Endodermal cell (in vitro differentiated cells): Measurements from ENCODE around the gene CD80. TPM values are rescaled to one million over a fixed set of nuclear protein-coding genes. Genes with fewer than 3 reads are reported as not detected.

Source experiments
- DNase-seq: peaks from one replicate; pipeline ENCODE4 v3.0.0-alpha.2; 2017
- H3K27ac ChIP-seq: 2 replicates; pipeline ENCODE4 v1.5.1; 2013; ENCODE audit warnings: mild to moderate bottlenecking, low read depth, low read length, moderate library complexity
- H3K27me3 ChIP-seq: 2 replicates; pipeline ENCODE4 v1.6.1; 2013; ENCODE audit warnings: mild to moderate bottlenecking, low read length, moderate library complexity; ENCODE audit not compliant: insufficient read depth, control insufficient read depth, poor library complexity, severe bottlenecking
- H3K36me3 ChIP-seq: 2 replicates; pipeline ENCODE4 v1.7.0; 2013; ENCODE audit warnings: mild to moderate bottlenecking, low read length, moderate library complexity; ENCODE audit not compliant: control insufficient read depth, insufficient read depth
- H3K4me1 ChIP-seq: one replicate; pipeline ENCODE4 v1.7.0; 2013; ENCODE audit warnings: low read length; ENCODE audit not compliant: control insufficient read depth, insufficient read depth
- H3K4me3 ChIP-seq: 2 replicates; pipeline ENCODE4 v1.5.1; 2013; ENCODE audit warnings: mild to moderate bottlenecking, low read length, moderate library complexity
- H3K9ac ChIP-seq: 2 replicates; pipeline ENCODE4 v1.6.1; 2013; ENCODE audit warnings: mild to moderate bottlenecking, low read length, moderate library complexity; ENCODE audit not compliant: poor library complexity, severe bottlenecking; ENCODE audit errors: extremely low read depth
- H3K9me3 ChIP-seq: 2 replicates; pipeline ENCODE4 v1.6.1; 2013; ENCODE audit warnings: mild to moderate bottlenecking, low read length, moderate library complexity; ENCODE audit not compliant: control insufficient read depth
- H3K27ac Mint-ChIP-seq: 2 replicates; pipeline ENCODE4 v1.8.0; 2020; ENCODE audit warnings: mixed read lengths
- H3K27me3 Mint-ChIP-seq: 2 replicates; pipeline ENCODE4 v1.8.0; 2021; ENCODE audit warnings: mild to moderate bottlenecking, mixed read lengths; ENCODE audit not compliant: insufficient read depth
- H3K36me3 Mint-ChIP-seq: 2 replicates; pipeline ENCODE4 v1.8.0; 2020; ENCODE audit warnings: low read depth, mixed read lengths
- H3K4me1 Mint-ChIP-seq: 2 replicates; pipeline ENCODE4 v1.8.0; 2020; ENCODE audit warnings: mixed read lengths
- H3K4me3 Mint-ChIP-seq: 2 replicates; pipeline ENCODE4 v1.8.0; 2020; ENCODE audit warnings: mild to moderate bottlenecking, moderate library complexity, mixed read lengths
- H3K9me3 Mint-ChIP-seq: 2 replicates; pipeline ENCODE4 v1.8.0; 2020; ENCODE audit warnings: mild to moderate bottlenecking, mixed read lengths
- WGBS, 2 experiments: methylation state at CpG; one replicate each; pipeline versions ENCODE4 v1.1.5 to v1.1.7; 2013; ENCODE audit warnings: missing lambda C conversion rate in 2 of 2, mixed read lengths in 1 of 2; ENCODE audit not compliant: insufficient coverage in 1 of 2, insufficient read length in 1 of 2; 5-methylcytosine and 5-hydroxymethylcytosine counted together
- total RNA-seq, 2 donors: library from RNA; stranded (reverse); fragmentation: NEBNext Ultra II Directional in 1 of 2; extraction: Animal tissue kit (Norgen Biotek cat#: 25700) in 1 of 2; gene quantifications; 2 replicates in 1 of 2; 3 replicates in 1 of 2; pipeline ENCODE4 v1.2.1, GENCODE V29; 2021
- TF ChIP-seq, protein P1 (sequence below): fragments of 200-600 bp; sonication (generic); conservative IDR thresholded peaks from 2 replicates; pipeline ENCODE4 v1.5.0; 2021; ENCODE audit warnings: antibody characterized with exemption, mild to moderate bottlenecking

The CD80 gene
- total RNA-seq, 2 donors from 2014 or later, result 2.2 to 2.5 TPM

DNA sequence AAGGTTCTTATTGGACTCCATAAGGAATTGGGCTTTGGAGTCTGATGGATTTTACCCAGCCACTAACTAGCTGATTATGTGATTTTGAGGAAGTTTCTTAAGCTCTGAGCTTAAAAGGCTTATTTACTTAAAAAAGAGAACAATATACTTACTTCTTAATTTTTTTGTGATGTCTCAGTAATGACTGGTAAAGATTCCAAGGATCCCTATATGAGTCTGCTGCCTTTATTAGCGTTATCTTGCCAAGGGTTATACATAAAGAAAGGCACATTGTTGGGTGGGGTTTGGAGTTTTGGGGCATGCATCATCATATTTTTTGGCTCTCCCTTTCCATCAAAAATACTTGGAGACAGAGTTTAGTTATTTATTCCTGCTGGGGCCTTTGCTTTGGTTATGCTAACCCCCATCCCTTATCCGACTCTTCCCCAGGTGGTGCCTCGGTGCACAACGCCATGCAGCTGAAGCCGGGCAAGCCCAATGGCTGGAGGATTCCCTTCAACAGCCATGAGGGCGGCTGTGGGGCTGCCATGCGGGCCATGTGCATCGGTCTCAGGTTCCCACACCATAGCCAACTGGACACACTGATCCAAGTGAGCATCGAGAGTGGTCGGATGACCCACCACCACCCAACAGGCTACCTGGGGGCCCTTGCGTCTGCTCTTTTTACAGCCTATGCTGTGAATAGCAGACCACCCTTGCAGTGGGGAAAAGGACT is 26.6 kb upstream of the CD80 start:
- no peak overlapping the region for H3K27ac ChIP-seq
- WGBS, 2 experiments, result 90 to 95% methylated on average over 8 to 11 of the region's 11 CpGs
- H3K4me3 Mint-ChIP-seq, result no peak overlapping the region
- H3K4me1 ChIP-seq, result peaks cover 12% of the 10 kb centered on the region
- peaks cover 2% of the 10 kb centered on the region for H3K27me3 Mint-ChIP-seq
- H3K27ac Mint-ChIP-seq, result no peak overlapping the region
- H3K9me3 ChIP-seq, result peaks cover 8% of the 10 kb centered on the region
- no peak for DNase-seq
- TF ChIP-seq, protein P1, sequence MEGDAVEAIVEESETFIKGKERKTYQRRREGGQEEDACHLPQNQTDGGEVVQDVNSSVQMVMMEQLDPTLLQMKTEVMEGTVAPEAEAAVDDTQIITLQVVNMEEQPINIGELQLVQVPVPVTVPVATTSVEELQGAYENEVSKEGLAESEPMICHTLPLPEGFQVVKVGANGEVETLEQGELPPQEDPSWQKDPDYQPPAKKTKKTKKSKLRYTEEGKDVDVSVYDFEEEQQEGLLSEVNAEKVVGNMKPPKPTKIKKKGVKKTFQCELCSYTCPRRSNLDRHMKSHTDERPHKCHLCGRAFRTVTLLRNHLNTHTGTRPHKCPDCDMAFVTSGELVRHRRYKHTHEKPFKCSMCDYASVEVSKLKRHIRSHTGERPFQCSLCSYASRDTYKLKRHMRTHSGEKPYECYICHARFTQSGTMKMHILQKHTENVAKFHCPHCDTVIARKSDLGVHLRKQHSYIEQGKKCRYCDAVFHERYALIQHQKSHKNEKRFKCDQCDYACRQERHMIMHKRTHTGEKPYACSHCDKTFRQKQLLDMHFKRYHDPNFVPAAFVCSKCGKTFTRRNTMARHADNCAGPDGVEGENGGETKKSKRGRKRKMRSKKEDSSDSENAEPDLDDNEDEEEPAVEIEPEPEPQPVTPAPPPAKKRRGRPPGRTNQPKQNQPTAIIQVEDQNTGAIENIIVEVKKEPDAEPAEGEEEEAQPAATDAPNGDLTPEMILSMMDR, result no peak
- no peak overlapping the region for H3K4me3 ChIP-seq
- H3K36me3 Mint-ChIP-seq, result peaks cover 9% of the 10 kb centered on the region
- H3K9ac ChIP-seq, result no peak overlapping the region
- no peaks in the 10 kb centered on the region for H3K36me3 ChIP-seq
- H3K4me1 Mint-ChIP-seq, result peaks cover 57% of the 10 kb centered on the region
- H3K9me3 Mint-ChIP-seq, result peaks cover 4% of the 10 kb centered on the region
- no peaks in the 10 kb centered on the region for H3K27me3 ChIP-seq

DNA sequence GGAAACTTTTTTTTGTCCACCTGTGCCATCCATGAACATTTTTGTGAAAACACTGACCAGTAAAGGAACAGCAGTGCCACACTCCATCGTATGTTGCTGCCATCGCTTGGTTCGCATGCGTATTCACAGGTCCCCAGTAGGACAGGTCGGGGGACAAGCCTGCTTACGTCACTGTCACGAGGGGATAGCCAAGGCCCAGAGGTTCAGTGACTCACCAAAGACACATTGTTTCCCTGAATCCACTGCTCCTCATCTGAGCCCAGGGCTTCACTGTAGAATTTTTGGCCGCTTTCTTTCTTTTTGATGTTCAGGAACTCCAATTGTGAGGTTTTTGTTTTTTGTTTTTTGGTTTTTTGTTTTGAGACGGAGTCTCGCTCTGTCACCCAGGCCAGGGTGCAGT is 25.8 kb upstream of the CD80 start:
- WGBS, 2 experiments, result 93 to 95% methylated on average over 9 to 10 of the region's 10 CpGs
- H3K4me3 ChIP-seq, result no peak overlapping the region
- H3K27ac ChIP-seq, result no peak overlapping the region
- DNase-seq, result no peak
- Mint-ChIP-seq H3K4me1 (peaks cover 56% of the 10 kb centered on the region), H3K4me3 (no peak overlapping the region), H3K27ac (no peak overlapping the region), H3K27me3 (peaks cover 2% of the 10 kb centered on the region), H3K9me3 (peaks cover 2% of the 10 kb centered on the region), H3K36me3 (peaks cover 9% of the 10 kb centered on the region)
- H3K9ac ChIP-seq, result no peak overlapping the region
- peaks cover 12% of the 10 kb centered on the region for H3K4me1 ChIP-seq
- H3K27me3 ChIP-seq, result no peaks in the 10 kb centered on the region
- TF ChIP-seq, protein P1, result no peak
- no peaks in the 10 kb centered on the region for H3K36me3 ChIP-seq
- peaks cover 1% of the 10 kb centered on the region for H3K9me3 ChIP-seq

DNA sequence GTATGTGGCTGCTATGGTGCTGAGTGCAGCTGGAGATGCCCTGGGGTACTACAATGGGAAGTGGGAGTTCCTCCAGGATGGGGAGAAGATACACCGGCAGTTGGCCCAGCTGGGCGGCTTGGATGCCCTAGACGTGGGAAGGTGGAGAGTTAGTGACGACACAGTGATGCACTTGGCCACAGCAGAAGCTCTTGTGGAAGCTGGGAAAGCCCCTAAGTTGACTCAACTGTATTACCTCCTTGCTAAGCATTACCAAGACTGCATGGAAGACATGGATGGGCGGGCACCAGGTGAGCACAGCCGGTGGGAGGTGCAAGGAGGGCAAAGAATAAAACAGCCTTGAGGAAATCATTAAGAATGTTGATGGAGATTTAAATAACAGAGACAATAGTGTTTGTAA is 22.8 kb upstream of the CD80 start:
- no peaks in the 10 kb centered on the region for H3K4me1 ChIP-seq
- H3K36me3 ChIP-seq, result no peaks in the 10 kb centered on the region
- no peak overlapping the region for H3K27ac ChIP-seq
- 76 to 80% methylated on average over 6 of the region's 6 CpGs for WGBS, 2 experiments
- H3K36me3 Mint-ChIP-seq, result peaks cover 6% of the 10 kb centered on the region
- peaks cover 37% of the 10 kb centered on the region for H3K4me1 Mint-ChIP-seq
- peaks cover 7% of the 10 kb centered on the region for H3K27me3 Mint-ChIP-seq
- TF ChIP-seq, protein P1, result no peak
- H3K9me3 ChIP-seq, result no peaks in the 10 kb centered on the region
- no peak overlapping the region for H3K27ac Mint-ChIP-seq
- no peaks in the 10 kb centered on the region for H3K27me3 ChIP-seq
- DNase-seq, result no peak
- H3K4me3 Mint-ChIP-seq, result no peak overlapping the region
- H3K9ac ChIP-seq, result no peak overlapping the region
- H3K9me3 Mint-ChIP-seq, result no peaks in the 10 kb centered on the region
- no peak overlapping the region for H3K4me3 ChIP-seq
